KMS-11 (cell line): ENCODE results near the gene UGT1A6.

Experiments
- H2AFZ ChIP-seq: fragments of 200-600 bp; sonication (generic); 2 replicates; pipeline ENCODE4 v1.6.1; 2016; ENCODE audit warnings: antibody characterized with exemption, mixed run types, low read depth
- H3K27ac ChIP-seq: fragments of 200-600 bp; sonication (generic); 2 replicates; pipeline ENCODE4 v1.6.1; 2016; ENCODE audit warnings: mild to moderate bottlenecking, mixed run types
- H3K27me3 ChIP-seq: fragments of 200-600 bp; sonication (generic); 2 replicates; pipeline ENCODE4 v1.6.1; 2017; ENCODE audit warnings: mild to moderate bottlenecking, low read depth, mixed run types, moderate library complexity; ENCODE audit not compliant: insufficient read depth
- H3K36me3 ChIP-seq: fragments of 200-600 bp; sonication (generic); 2 replicates; pipeline ENCODE4 v1.6.1; 2017; ENCODE audit warnings: mild to moderate bottlenecking, mixed run types; ENCODE audit not compliant: insufficient read depth
- H3K4me1 ChIP-seq: fragments of 200-600 bp; sonication (generic); 2 replicates; pipeline ENCODE4 v1.6.1; 2016; ENCODE audit warnings: mild to moderate bottlenecking, low read depth, mixed run types; ENCODE audit not compliant: poor library complexity, severe bottlenecking
- H3K4me2 ChIP-seq: fragments of 200-600 bp; sonication (generic); 2 replicates; pipeline ENCODE4 v1.7.0; 2016; ENCODE audit warnings: mild to moderate bottlenecking, mixed run types
- H3K4me3 ChIP-seq: fragments of 200-600 bp; sonication (generic); IDR thresholded peaks from 2 replicates; pipeline ENCODE4 v1.6.1; 2017; ENCODE audit warnings: low read depth, low read length, mixed read lengths; ENCODE audit not compliant: insufficient read depth
- H3K79me2 ChIP-seq: fragments of 200-600 bp; sonication (generic); 2 replicates; pipeline ENCODE4 v1.6.1; 2016; ENCODE audit warnings: low read depth, mixed run types; ENCODE audit not compliant: insufficient read depth
- H3K9ac ChIP-seq: fragments of 200-600 bp; sonication (generic); 2 replicates; pipeline ENCODE4 v1.6.1; 2016; ENCODE audit warnings: mild to moderate bottlenecking, mixed run types
- H4K20me1 ChIP-seq: fragments of 200-600 bp; sonication (generic); 2 replicates; pipeline ENCODE4 v1.6.1; 2016; ENCODE audit warnings: mild to moderate bottlenecking, mixed run types; ENCODE audit not compliant: insufficient read depth
- TF ChIP-seq, protein P1 (sequence below): fragments of 200-600 bp; sonication (generic); conservative IDR thresholded peaks from 2 replicates; pipeline ENCODE4 v1.6.1; 2017; ENCODE audit warnings: low read depth, mild to moderate bottlenecking, antibody characterized with exemption, low read length, moderate library complexity, mixed read lengths

The UGT1A6 gene

DNA sequence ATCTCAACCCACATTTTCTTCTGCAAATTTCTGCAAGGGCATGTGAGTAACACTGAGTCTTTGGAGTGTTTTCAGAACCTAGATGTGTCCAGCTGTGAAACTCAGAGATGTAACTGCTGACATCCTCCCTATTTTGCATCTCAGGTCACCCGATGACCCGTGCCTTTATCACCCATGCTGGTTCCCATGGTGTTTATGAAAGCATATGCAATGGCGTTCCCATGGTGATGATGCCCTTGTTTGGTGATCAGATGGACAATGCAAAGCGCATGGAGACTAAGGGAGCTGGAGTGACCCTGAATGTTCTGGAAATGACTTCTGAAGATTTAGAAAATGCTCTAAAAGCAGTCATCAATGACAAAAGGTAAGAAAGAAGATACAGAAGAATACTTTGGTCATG lies 75.4 kb downstream of the UGT1A6 start:
- Histone ChIP-seq H4K20me1 (no peaks in the 10 kb centered on the region), H3K79me2 (no peaks in the 10 kb centered on the region), H3K27ac (no peak overlapping the region), H3K27me3 (no peaks in the 10 kb centered on the region), H3K4me3 (no peak overlapping the region), H3K9ac (no peak overlapping the region), H3K4me1 (no peaks in the 10 kb centered on the region), H2AFZ (no peak overlapping the region), H3K4me2 (no peak overlapping the region), H3K36me3 (no peaks in the 10 kb centered on the region)
- TF ChIP-seq, protein P1, sequence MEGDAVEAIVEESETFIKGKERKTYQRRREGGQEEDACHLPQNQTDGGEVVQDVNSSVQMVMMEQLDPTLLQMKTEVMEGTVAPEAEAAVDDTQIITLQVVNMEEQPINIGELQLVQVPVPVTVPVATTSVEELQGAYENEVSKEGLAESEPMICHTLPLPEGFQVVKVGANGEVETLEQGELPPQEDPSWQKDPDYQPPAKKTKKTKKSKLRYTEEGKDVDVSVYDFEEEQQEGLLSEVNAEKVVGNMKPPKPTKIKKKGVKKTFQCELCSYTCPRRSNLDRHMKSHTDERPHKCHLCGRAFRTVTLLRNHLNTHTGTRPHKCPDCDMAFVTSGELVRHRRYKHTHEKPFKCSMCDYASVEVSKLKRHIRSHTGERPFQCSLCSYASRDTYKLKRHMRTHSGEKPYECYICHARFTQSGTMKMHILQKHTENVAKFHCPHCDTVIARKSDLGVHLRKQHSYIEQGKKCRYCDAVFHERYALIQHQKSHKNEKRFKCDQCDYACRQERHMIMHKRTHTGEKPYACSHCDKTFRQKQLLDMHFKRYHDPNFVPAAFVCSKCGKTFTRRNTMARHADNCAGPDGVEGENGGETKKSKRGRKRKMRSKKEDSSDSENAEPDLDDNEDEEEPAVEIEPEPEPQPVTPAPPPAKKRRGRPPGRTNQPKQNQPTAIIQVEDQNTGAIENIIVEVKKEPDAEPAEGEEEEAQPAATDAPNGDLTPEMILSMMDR, result no peak

DNA sequence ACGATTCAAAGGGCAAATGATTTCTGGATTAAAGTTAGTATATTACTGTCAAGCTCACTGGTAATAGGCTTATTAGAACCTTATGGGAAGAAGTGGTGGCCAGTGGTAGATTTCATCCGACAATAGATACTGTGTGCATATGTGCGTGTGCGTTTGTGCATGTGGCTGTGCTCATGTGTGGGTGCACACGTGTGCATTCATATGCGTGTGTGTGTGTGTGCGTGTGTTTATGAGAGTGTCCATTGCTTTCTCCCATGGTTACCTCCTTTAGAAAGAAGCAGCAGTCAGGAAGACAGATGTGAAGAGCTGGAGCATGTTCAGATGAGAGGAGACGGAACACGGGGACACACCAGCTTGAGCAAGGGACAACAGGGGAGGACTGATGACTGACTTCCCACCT lies 76.6 kb downstream of the UGT1A6 start:
- no peak overlapping the region for H3K4me2 ChIP-seq
- H3K27me3 ChIP-seq, result no peaks in the 10 kb centered on the region
- H3K4me1 ChIP-seq, result no peaks in the 10 kb centered on the region
- no peaks in the 10 kb centered on the region for H4K20me1 ChIP-seq
- H3K4me3 ChIP-seq, result no peak overlapping the region
- TF ChIP-seq, protein P1, result no peak
- no peaks in the 10 kb centered on the region for H3K79me2 ChIP-seq
- H3K27ac ChIP-seq, result no peak overlapping the region
- no peak overlapping the region for H2AFZ ChIP-seq
- no peaks in the 10 kb centered on the region for H3K36me3 ChIP-seq
- no peak overlapping the region for H3K9ac ChIP-seq

DNA sequence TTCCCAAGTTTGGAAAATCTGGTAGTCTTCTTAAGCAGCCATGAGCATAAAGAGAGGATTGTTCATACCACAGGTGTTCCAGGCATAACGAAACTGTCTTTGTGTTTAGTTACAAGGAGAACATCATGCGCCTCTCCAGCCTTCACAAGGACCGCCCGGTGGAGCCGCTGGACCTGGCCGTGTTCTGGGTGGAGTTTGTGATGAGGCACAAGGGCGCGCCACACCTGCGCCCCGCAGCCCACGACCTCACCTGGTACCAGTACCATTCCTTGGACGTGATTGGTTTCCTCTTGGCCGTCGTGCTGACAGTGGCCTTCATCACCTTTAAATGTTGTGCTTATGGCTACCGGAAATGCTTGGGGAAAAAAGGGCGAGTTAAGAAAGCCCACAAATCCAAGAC lies 79.5 kb downstream of the UGT1A6 start:
- H3K27me3 ChIP-seq, result no peaks in the 10 kb centered on the region
- H3K79me2 ChIP-seq, result no peaks in the 10 kb centered on the region
- TF ChIP-seq, protein P1, result no peak
- H3K36me3 ChIP-seq, result no peaks in the 10 kb centered on the region
- no peak overlapping the region for H3K27ac ChIP-seq
- H4K20me1 ChIP-seq, result no peaks in the 10 kb centered on the region
- H3K4me3 ChIP-seq, result no peak overlapping the region
- no peak overlapping the region for H3K4me2 ChIP-seq
- H3K9ac ChIP-seq, result no peak overlapping the region
- no peaks in the 10 kb centered on the region for H3K4me1 ChIP-seq
- no peak overlapping the region for H2AFZ ChIP-seq

DNA sequence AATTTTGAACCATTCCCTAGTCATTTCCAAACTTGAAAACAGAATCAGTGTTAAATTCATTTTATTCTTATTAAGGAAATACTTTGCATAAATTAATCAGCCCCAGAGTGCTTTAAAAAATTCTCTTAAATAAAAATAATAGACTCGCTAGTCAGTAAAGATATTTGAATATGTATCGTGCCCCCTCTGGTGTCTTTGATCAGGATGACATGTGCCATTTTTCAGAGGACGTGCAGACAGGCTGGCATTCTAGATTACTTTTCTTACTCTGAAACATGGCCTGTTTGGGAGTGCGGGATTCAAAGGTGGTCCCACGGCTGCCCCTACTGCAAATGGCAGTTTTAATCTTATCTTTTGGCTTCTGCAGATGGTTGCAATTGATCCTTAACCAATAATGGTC lies 79.9 kb downstream of the UGT1A6 start:
- Histone ChIP-seq H3K9ac (no peak overlapping the region), H3K79me2 (no peaks in the 10 kb centered on the region), H3K4me2 (no peak overlapping the region), H3K27ac (no peak overlapping the region), H2AFZ (no peak overlapping the region), H4K20me1 (no peaks in the 10 kb centered on the region), H3K27me3 (no peaks in the 10 kb centered on the region), H3K36me3 (no peaks in the 10 kb centered on the region), H3K4me3 (no peak overlapping the region), H3K4me1 (no peaks in the 10 kb centered on the region)
- TF ChIP-seq, protein P1, result no peak

DNA sequence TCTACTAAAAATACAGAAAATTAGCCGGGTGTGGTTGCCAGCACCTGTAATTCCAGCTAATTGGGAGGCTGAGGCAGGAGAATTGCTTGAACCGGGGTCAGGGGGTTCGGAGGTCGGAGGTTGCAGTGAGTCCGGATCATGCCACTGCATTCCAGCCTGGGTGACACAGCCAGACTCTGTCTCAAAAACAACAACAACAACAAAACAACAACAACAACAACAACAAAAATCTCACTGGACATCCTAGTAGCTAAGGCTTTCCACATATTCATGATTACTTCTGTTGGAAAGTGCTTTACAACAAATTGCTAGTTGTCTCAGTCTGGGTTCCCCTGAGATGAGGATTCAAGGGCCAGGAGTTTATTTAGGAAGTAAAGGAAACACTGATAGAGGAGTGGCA lies 81.2 kb downstream of the UGT1A6 start:
- TF ChIP-seq, protein P1, result no peak
- Histone ChIP-seq H3K4me3 (no peak overlapping the region), H3K36me3 (no peaks in the 10 kb centered on the region)

More for the DNA sequence above, 81.2 kb downstream of the UGT1A6 start:
- Histone ChIP-seq H3K9ac (no peak overlapping the region), H3K27me3 (no peaks in the 10 kb centered on the region), H3K79me2 (no peaks in the 10 kb centered on the region), H3K27ac (no peak overlapping the region), H3K4me1 (no peaks in the 10 kb centered on the region), H4K20me1 (no peaks in the 10 kb centered on the region), H2AFZ (no peak overlapping the region), H3K4me2 (no peak overlapping the region)
